NOMO-1 (cell line): ENCODE measurements around the gene METTL23.
"Not testable (repeated sequence)": the region's sequence is repeated elsewhere in the genome, so short reads cannot be mapped to it uniquely, and the experiment has no call there.

ENCODE experiments used
- DNase-seq, 2 experiments: peaks; one replicate each; lab custom pipeline; 2025; ENCODE audit not compliant: unreplicated experiment in 2 of 2; lab: John Stamatoyannopoulos, UW

The METTL23 gene

DNA sequence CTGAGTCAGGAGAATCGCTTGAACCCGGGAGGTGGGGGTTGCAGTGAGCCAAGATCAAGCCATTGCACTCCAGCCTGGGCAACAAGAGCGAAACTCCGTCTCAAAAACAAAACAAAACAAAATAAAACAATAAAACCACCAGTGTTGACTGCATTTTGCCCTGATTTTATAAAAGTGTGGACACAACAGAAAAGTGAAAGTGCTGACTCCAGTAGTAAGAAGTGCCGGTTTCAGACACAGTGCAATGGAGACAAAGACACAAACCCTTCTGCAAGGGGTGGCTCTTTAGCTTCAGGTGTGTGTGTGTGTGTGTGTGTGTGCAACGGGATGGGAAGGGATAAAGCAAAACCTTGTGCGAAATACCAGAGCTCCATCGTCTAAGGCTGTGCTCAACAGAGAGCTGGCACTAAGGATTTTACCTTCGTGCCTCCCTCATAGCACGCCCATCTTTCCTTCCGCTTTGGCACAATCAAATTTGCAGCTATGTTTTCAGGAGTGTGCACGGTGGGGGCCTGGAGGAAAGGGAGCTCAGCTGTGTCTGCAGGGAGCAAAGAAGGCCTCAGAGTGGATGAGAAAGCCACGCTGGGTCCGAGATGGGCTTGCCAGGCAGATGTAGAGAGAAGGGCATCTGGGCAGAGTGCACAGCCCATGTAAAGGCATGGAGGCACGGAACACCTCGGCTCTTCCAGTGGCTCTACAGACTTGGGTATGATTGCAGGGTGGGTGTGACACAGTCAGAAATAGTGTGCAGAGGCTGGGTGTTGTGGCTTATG is 31.4 kb upstream of the METTL23 start:
- no peak for DNase-seq

DNA sequence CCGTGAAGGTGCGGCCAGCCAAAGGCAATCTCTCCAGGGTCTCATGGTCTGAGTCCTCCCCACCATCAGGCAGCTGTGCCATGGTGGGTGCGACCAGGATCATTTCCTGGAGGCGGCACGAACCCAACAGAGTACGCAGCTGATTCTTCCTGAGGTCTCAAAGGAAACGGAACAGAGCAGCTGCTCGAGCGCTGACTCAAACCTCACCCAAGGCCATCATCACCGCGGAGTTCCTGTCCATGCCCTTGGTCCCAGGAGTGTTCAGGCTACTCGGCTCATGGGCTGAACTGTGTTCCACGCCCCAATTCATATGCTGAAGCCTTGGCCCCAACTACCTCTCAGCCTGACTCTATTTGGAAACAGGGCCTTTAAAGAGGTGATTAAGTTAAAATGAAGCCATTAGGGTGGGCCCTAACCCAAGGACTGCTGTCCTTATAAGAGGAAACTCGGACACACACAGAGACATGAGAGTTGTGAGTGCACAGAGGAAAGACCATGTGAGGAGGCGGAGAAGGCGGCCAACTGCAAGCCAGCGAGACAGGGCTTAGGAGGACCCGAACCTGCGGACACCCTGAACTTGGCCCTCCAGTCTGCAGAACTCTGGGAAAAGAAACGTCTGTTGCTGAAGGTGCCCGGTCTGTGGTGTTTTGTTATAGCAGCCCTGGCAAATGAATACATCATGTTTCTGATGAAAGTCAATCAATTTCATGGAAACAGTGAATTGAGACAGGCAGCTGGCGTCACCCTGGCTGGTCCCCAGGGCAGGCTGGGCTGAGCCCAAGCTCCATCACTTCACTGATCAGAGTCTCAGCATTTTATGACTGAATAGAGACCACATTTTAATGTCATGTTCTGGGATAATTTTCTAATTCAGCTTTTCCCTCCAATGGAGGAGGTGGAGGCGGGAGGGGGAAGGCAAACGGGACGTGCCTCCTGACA is 29.6 kb upstream of the METTL23 start:
- DNase-seq = no peak

DNA sequence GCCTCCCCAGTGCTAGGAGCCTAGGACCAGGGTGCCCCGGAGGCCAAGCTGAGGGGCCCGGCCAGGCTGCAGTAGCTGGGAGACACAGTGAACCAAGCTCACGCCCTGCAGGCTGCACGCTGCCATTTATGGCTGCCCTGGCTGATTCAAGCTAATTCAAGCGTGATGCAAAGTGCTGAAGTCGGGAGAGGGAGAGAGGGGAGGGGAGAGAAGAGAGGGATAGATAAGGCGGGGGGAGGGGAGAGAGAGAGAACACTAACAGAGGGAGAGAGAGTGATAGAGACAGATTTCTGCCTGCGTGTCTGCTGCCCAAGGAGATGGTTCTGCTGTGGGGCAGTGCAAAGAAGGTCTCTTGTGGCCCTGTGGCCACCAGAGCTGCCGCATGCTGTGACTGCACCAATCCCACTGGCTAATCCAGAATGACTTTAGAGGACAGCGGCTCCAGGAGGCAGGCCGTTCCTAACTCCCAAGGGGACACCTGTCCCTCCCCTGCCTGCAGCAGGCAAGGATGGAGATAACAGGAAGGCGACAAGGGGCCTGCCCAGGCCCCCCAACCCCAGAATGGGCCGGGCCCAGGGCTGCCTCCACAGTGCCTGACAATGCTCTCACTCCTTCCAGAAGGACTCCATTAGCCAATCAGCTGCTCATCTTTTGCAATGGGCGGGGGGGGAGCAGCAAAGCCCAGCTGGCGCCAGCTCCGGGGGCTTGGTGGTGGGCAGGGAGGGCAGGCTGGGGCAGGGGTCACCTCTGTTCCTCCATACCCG is 28.8 kb upstream of the METTL23 start:
- DNase-seq = no peak

DNA sequence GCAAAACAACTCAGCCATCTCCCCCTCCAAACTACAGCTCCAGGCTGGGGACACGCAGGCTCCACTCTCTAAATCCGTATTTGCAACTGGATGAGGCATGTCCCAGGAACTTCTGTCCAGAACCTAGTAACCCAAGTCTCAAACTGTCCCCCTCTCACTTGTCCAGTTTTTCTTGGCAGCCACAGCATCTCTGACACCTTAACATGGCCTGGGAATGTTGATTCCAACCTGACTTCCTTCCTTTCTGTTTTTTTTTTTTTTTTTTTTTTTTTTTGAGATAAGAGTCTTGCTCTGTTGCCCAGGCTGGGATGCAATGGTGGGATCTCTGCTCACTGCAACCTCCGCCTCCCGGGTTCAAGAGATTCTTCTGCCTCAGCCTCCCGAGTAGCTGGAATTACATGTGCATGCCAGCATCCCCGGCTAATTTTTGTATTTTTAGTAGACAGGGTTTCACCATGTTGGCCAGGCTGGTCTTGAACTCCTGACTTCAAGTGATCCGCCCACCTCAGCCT is 28.1 kb upstream of the METTL23 start:
- DNase-seq = not testable (repeated sequence)

DNA sequence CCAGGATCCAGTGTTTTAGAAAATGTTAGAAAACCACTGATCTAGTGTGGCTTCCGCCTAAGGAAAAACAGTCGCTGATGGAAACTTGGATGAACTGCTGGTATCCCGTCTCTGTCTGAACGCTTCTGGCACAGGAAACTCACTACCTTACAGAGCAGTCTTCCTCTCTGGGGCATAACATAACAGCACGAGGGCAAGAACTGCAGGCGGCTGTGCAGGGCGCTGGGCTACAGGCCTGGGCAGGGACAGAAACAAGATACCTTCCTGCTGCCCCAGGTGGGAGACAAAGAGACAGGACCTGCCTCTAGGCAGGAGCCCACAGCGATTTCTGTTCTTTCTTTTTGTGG is 26.4 kb upstream of the METTL23 start:
- DNase-seq = no peak

DNA sequence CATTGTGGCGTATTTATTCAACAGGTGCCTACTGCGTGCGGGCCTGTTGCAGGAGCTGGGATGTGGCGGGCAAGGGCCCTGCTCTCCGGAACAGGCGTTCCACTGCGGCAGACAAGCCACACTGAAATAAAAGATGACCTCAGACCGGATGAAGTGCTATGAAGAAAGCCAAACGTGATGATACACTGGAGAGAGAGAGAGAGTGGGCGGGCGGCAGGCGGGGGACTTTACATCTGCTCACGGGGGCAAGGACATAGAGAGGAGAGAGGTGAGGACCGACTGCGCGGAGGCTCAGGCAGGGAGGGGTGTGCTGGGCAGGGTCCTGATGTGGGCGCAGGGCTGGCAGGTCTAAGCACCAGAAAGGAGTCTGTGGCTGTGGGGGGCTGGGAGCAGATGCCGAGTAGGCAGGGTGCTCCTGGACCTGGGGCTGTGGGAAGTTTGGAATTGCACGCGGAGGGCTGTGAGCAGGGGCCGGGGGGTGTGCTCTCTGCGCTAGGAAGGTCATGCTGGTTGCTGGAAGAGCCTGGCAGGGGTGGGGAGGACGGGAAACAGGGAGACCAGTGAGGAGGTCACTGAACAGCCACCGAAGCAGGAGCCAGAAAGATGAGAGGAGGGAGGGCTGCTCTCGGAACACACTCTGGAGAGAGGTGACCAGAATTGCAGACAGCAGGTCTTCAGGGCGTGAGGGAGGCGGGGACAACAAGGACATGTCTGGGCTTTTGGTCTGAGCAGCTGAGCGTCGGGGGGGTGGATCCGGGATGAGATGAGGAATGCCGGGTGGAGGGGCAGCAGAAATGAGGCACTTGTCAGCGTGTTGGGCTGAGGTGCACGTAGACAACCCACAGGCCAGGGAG is 25.8 kb upstream of the METTL23 start:
- DNase-seq = no peak

DNA sequence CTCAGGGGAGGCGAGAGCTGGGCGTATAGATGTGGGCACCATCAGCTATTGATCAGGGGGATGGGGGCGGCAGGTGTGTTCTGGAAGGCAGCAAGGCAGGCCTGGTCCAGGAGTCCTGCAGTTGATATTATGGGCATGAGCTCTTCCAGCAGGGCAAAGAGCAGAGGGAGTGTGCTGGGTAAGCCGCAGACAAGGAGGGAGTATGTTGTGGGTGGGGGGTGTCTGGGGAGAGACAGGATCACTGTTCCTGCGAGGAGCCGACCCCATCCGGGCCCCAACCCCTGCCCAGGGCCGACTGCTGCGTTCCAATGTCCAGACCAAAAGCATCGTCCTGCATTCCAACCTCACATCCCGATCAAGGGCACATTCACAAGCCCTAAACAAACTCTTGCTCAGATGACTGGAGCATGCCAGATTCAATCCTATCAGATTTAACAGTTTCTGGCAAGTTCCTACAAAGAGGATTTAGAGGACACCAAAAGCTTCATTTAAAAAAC is 25.1 kb upstream of the METTL23 start:
- no peak for DNase-seq

DNA sequence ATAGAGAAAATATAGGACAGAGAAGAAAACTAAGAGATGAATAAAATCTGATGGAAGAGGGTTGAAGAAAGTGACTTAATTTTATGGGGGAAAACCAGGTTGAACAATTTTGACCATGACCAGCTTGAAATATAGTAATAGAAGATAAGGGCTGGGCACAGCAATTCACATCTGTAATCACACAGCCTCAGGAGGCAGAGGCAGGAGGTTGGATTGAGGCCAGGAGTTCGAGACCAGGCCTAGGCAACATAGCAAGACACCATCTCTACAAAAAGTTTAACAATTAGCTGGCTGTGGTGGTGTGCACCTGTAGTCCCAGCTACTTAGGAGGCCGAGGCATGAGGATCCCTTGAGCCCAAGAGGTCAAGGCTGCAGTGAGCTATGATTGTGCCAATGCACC is 24.6 kb upstream of the METTL23 start:
- no peak for DNase-seq

DNA sequence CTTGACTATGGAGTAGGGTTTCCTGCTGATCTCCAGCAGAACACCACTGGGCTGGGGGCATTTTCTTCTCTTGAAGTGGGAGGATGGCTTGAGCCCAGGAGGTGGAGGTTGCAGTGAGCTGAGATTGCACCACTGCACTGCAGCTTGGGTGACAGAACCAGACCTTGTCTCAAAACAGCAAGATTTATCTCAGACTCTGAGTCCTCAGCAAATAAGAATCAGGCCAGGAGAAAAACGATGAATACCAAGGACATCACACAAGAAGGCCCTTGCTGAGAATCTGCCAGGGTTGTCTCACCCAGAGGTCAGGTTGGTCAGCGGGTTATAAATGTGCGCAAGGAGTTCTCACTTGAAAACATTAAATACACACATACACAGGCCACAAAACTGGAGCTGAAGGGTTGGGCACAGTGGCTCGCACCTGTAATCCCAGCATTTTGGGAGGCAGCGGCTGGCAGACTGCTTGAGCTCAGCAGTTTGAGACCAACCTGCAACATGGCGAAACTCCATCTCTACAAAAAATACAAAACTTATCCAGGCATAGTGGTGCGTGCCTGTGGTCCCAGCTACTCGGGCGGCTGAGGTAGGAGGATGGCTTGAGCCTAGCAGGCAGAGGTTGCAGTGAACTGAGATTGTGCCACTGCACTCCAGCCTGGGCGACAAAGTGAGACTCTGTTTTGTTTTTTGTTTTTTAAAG is 23.6 kb upstream of the METTL23 start:
- no peak for DNase-seq

DNA sequence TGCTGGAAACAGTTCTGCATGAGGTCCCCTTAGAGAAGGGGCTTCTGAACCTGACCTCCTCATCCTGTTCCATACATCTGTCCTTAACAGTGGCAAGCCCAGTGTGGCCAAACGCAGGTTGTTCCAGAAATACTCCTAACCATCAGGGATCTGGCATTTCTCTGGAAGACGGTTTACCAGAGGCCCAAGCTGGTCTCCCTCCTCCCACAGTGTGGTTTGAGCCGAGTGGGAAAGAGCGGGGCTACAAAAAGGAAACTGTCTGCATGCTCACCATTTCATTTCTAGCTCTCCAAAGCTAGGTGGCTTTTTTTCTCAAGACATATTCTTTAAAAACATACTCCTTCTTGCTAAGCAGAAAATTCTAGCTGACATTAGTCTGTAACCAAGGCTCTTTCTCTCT is 21.8 kb upstream of the METTL23 start:
- DNase-seq = no peak

DNA sequence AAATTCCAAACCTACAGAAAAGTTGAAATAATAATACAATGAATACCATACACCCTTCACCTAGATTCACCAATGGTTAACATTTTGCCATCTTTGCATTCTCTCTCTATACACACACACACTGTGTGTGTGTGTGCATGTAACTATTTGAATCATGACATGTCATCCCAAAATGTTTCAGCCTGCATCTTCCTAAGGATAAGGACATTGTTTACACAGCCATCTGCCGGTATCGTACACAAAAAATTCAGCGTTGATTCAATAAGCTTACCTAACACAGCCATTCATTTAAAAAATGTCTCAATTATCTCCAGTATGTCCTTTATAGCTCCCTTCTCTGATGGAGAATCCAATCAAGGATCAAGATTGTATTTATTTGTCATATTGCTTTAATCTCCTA is 19.8 kb upstream of the METTL23 start:
- no peak for DNase-seq

DNA sequence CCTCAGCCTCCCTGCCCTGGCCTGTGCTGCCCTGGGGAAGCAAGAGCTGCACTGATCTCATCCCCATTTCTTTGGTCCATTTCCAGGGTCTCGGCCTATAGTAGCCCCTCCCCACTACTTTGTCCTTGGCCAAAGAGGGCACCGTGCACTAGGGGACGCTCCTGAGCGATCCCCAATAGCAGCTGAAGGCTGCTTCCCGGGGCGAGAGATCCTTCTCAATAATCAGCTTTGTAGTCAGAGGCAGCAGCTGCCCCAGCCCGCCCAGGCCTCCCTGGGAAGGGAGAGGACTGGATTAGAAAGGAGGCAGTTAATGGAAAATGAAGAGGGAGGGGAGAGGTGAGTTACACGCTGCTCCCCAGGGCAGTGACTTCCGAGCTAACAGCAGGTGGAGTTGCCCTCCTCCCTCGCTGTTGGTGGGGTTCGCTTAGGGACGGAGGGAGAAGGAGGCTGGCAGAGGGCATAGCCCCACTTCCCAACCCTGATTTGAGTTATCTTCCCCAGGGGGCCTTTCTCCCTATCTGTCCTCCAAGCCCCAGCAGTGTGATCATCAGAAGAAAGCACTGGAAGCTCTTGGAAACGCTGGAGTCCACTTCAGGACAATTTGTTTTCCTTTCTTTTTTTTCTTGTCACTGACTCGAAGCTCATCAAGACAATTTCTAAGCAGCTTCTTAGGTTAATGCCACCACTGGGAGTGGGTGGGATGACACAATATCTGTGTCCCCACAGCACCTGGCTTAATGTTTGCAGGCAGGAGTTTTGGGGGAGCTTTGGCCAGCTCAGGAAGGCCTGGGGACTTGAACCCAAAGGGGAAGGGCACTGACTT is 18.4 kb upstream of the METTL23 start:
- no peak for DNase-seq

DNA sequence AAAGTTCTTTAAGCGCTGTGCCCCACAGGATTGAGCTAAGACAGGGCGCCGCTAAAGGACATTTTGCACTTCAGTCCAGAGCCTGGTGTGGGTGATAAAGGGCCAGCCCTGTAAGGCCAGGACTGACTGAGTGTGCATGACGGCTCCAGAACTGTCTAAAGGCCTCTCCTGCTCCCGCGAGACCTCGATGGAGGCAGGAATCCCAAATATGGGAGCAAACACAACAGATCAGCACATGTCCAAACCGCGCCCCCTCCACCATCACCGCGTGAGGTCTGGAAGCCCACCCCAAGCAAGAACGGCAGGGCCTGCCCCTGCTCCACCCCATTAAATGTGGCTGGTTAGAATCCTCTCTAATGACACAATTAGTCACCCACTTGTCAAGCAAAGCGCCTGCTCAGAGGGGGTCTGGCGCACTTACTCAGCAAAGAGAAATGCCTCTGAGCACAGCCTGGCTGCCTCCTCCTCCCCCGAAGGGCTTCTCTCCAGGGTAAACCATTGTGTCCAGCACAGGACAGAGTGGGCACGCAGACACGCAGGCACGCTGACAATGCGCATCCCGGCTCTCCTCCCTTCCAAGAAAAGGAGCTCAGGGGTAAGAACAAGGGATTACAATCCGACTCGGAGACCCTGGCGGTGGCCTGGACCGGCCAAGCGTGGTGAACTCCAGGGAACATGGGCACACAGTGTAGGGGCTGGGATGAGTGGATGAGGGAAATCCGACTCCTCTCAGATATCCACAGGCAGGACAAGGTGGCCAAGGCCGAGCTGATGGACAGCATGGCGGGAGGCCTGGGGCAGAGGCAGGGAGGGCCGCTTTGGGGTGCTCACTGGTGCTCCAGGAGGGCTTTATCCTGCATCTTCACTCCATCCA is 17.3 kb upstream of the METTL23 start:
- no peak for DNase-seq

DNA sequence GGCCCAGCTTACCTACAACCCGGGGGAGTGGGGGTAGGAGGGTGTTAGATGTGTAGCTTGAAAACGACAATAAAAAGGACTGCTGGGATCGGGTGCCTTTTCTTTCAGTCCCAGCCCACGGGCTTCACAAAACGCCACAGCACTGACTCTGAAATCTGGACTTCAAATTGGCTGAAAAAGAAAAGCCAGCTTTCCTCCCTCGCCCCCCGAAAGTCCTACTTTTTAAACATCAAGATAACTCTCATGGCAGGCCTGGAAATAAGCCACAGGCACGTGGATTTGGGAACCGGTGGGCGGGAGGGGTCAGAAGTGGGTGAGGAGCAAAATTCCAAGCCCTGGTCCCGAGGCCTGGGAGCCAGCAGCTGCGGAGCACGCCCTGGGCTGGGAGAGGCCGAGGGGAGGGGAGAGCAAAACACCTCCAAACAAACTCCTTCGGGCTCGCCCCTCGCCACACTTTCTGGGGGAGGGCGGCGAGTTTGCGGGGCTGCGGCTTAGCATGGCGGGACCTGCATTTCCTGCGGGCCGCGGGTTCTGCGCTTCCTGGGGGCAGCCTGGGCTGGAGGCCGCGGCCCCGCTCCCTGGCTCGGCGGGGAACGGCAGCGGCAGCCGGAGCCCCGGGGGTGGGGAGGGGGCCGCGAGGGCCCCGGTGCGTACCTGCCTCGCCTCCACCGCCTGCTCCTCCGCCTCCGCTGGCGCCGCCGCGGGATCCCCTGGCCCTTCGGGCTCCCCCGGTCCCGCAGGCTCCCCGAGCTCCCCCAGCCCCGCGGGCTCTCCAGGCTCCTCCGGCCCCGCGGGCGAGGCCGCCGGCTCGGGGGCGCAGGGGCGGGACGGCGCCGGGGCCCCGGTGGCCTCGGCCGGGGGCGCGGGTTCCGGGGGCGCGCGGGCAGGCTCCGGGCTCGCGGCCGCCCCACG is 16.4 kb upstream of the METTL23 start:
- DNase-seq = not testable (repeated sequence)

DNA sequence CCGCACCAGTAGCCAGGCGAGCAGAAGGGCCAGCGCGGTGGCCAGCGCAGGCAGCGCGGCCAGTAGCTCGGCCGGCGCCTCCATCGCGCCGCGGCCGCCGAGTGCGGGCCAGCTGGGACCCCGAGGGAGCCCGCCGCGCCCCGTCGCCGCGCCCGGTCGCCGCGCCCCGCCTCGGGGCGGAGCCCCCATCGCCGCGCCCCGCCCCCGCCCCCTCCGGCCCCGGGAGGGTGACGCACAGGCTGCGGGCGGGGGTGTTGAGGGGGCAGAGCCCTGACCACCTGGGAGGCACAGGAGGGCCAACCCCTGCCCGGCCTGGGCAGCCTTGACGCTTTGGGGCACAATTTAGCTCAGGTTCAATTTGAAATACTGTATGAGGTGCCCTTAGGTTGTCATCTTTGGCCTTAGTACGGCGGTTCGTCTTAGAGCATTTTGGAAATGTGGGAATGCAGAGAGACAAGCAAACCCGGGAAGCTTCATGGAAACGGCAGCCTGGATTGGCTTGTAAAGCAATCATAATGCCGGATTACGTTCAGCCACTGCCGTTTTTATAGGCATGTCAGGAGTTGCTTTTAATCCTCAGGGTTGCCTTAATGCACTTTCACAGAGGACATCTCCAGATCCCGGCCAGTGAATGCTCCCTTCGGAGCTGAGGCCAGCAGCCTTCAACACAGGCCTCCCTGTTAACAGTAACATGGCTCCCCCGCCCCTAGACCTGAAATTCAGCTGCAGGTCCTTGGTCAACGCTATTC is 15.6 kb upstream of the METTL23 start, which contains the start of gene MXRA7:
Gene MXRA7 (minus strand): TSS at position 103 of the 749 bp plus-strand sequence. CDS start 19 bp downstream, at position 84.
- peak in 1 of 2 experiments; percentile 18 for DNase-seq

DNA sequence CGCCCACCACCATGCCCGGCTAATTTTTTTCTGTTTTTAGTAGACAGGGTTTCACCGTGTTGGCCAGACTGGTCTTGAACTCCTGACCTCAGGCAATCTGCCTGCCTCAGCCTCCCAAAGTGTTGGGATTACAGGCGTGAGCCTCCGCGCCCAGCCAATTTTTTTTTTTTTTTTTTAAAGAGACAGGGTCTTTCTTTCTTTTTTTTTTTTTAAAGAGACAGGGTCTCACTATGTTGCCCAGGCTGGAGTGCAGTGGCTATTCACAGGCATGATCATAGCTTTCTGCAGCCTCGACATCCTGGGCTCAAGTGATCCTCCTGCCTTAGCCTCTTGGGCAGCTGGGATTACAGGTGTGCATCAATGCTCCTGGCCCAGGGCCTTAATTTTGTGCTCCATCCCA is 14.3 kb upstream of the METTL23 start:
- DNase-seq = not testable (repeated sequence)
